SU-DHL-6 (cell line): ENCODE results near the gene CTXND1.

Source experiments
- H2AFZ ChIP-seq: fragments of 200-600 bp; sonication (generic); 2 replicates; pipeline ENCODE4 v1.6.1; 2014; ENCODE audit warnings: low read depth, mild to moderate bottlenecking, moderate library complexity, mixed read lengths, antibody characterized with exemption, low read length; ENCODE audit not compliant: severe bottlenecking
- H3F3A ChIP-seq: fragments of 200-600 bp; shearing (Covaris generic); 2 replicates; pipeline ENCODE4 v1.6.0; 2016; ENCODE audit warnings: antibody characterized with exemption, mild to moderate bottlenecking; ENCODE audit not compliant: insufficient read depth
- H3K27ac ChIP-seq: fragments of 200-600 bp; sonication (generic); 2 replicates; pipeline ENCODE4 v1.5.1; 2016; ENCODE audit warnings: low read depth, mild to moderate bottlenecking, low read length, moderate library complexity, mixed read lengths
- H3K27me3 ChIP-seq: fragments of 200-600 bp; sonication (generic), shearing (Covaris generic); 2 replicates; pipeline ENCODE4 v1.6.0; 2014; ENCODE audit warnings: mild to moderate bottlenecking, low read length
- H3K36me3 ChIP-seq: fragments of 200-600 bp; sonication (generic); 2 replicates; pipeline ENCODE4 v1.6.1; 2014; ENCODE audit warnings: mild to moderate bottlenecking, low read length, mixed read lengths
- H3K4me2 ChIP-seq: fragments of 300-600, 200-600 bp; shearing (Covaris generic), sonication (generic); 2 replicates; pipeline ENCODE4 v1.6.0; 2014; ENCODE audit warnings: low read length, low read depth, mild to moderate bottlenecking; ENCODE audit not compliant: poor library complexity, severe bottlenecking
- H3K4me3 ChIP-seq: fragments of 200-600 bp; sonication (generic); 2 replicates; pipeline ENCODE4 v1.5.1; 2014; ENCODE audit warnings: antibody characterized with exemption, low read length, mild to moderate bottlenecking, mixed read lengths; ENCODE audit not compliant: insufficient read depth, poor library complexity, severe bottlenecking
- H3K79me2 ChIP-seq: fragments of 200-600 bp; sonication (generic); 2 replicates; pipeline ENCODE4 v1.6.1; 2014; ENCODE audit warnings: mild to moderate bottlenecking, low read length, moderate library complexity; ENCODE audit not compliant: insufficient read depth
- H3K9ac ChIP-seq: fragments of 200-600 bp; sonication (generic); 2 replicates; pipeline ENCODE4 v1.7.0; 2014; ENCODE audit warnings: mild to moderate bottlenecking, low read length
- H3K9me2 ChIP-seq: fragments of 200-600 bp; sonication (generic); replicated peaks from 2 replicates; pipeline ENCODE4 v1.6.1; 2014; ENCODE audit warnings: low read length; ENCODE audit not compliant: insufficient read depth
- H3K9me3 ChIP-seq: fragments of 200-600 bp; sonication (generic); 2 replicates; pipeline ENCODE4 v1.6.1; 2014; ENCODE audit warnings: low read length, mixed read lengths; ENCODE audit not compliant: insufficient read depth
- H4K20me1 ChIP-seq: fragments of 200-600 bp; sonication (generic); 2 replicates; pipeline ENCODE4 v1.6.1; 2014; ENCODE audit warnings: low read depth, mild to moderate bottlenecking, antibody characterized with exemption, low read length, moderate library complexity, mixed read lengths
- EZH2phosphoT487 ChIP-seq: fragments of 200-600 bp; sonication (generic), shearing (Covaris generic); conservative IDR thresholded peaks from 2 replicates; pipeline ENCODE4 v1.6.1; 2018; ENCODE audit warnings: mild to moderate bottlenecking, antibody characterized with exemption, low read length, moderate library complexity, mixed read lengths
- TF ChIP-seq, protein P1 (sequence below): fragments of 200-600 bp; sonication (generic); IDR thresholded peaks from one replicate; pipeline ENCODE4 v1.5.1; 2017; ENCODE audit warnings: antibody characterized with exemption, mild to moderate bottlenecking, low read length, moderate library complexity; ENCODE audit not compliant: insufficient read depth, poor library complexity, severe bottlenecking

CTXND1 gene

DNA sequence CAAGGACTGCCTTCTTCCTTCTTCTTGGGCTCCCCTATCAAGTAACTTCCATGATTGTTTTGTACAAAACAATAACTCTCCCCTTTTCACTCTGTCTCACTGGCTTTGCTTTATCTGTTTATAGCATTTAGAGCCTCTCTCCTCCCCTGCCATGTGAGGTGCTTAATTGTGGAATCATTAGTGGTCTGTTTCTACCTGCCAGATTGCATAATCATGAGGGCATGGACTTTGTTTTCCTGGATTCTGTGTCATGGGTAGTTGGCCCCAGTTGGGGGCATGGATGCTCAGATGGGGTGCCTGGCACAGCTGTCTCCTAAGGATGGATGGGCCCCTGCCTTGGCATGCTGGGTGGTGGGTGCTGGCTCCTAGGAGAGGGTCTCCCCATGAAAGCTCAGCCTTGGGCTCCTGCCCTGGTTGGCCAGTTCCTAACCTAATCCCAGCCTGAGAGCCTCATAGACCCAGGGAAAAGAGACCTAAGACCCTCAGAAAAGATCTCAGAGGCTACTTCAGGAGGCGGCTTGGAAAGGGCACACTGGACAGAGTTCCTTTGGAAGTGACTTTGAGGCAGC, 8.0 kb upstream of the CTXND1 start:
- no peaks in the 10 kb centered on the region for H3K79me2 ChIP-seq
- no peak overlapping the region for H3K4me2 ChIP-seq
- no peaks in the 10 kb centered on the region for H3K36me3 ChIP-seq
- no peak overlapping the region for H3K4me3 ChIP-seq
- no peaks in the 10 kb centered on the region for H3K9me3 ChIP-seq
- no peaks in the 10 kb centered on the region for H3K27me3 ChIP-seq
- H4K20me1 ChIP-seq = no peaks in the 10 kb centered on the region
- no peak overlapping the region for H3K27ac ChIP-seq
- H3K9me2 ChIP-seq = no peaks in the 10 kb centered on the region
- no peak for TF ChIP-seq EZH2phosphoT487
- TF ChIP-seq, protein P1, sequence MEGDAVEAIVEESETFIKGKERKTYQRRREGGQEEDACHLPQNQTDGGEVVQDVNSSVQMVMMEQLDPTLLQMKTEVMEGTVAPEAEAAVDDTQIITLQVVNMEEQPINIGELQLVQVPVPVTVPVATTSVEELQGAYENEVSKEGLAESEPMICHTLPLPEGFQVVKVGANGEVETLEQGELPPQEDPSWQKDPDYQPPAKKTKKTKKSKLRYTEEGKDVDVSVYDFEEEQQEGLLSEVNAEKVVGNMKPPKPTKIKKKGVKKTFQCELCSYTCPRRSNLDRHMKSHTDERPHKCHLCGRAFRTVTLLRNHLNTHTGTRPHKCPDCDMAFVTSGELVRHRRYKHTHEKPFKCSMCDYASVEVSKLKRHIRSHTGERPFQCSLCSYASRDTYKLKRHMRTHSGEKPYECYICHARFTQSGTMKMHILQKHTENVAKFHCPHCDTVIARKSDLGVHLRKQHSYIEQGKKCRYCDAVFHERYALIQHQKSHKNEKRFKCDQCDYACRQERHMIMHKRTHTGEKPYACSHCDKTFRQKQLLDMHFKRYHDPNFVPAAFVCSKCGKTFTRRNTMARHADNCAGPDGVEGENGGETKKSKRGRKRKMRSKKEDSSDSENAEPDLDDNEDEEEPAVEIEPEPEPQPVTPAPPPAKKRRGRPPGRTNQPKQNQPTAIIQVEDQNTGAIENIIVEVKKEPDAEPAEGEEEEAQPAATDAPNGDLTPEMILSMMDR = no peak
- H2AFZ ChIP-seq = no peak overlapping the region
- H3F3A ChIP-seq = no peaks in the 10 kb centered on the region
- no peak overlapping the region for H3K9ac ChIP-seq

DNA sequence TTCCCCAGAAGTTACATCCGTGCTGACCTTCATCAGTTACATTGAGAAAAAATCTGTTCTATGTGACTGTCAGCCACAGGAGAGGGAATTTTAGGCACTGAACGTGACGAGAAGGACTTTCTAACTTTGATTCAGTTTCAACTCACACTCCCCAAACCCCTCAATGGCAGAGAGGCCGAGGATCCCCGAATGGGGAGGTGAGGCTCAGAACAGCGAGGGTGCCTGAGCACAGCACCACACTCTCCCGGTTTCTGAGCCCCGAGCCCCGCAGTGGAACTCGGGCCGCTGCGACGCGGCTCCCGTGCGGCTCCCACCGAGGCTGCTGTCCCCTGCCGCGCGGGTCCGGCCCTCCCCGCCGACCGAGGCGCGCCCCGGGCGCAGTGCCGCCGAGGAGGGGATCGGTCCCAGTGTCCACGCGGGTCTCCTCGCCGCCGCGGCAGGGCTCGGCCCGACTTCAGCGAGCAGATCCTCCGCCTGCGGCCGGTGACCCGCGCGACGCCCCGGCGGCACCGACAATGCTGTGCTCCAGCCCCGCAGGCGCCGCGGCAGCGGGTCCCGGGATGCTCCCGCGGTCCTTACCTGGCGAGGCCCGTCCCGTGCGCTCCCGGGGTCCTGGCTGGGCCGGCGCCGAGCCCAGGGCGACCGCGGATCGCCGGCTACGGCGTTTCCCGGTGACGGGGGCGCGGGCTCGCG, 439 bp downstream of the CTXND1 start:
- Histone ChIP-seq H3K79me2 (no peaks in the 10 kb centered on the region), H3F3A (no peaks in the 10 kb centered on the region), H3K9ac (no peak overlapping the region), H3K4me3 (no peak overlapping the region), H4K20me1 (no peaks in the 10 kb centered on the region), H2AFZ (no peak overlapping the region), H3K27me3 (no peaks in the 10 kb centered on the region), H3K9me2 (no peaks in the 10 kb centered on the region), H3K36me3 (no peaks in the 10 kb centered on the region), H3K27ac (no peak overlapping the region), H3K9me3 (no peaks in the 10 kb centered on the region), H3K4me2 (no peak overlapping the region)
- no peak for TF ChIP-seq EZH2phosphoT487

DNA sequence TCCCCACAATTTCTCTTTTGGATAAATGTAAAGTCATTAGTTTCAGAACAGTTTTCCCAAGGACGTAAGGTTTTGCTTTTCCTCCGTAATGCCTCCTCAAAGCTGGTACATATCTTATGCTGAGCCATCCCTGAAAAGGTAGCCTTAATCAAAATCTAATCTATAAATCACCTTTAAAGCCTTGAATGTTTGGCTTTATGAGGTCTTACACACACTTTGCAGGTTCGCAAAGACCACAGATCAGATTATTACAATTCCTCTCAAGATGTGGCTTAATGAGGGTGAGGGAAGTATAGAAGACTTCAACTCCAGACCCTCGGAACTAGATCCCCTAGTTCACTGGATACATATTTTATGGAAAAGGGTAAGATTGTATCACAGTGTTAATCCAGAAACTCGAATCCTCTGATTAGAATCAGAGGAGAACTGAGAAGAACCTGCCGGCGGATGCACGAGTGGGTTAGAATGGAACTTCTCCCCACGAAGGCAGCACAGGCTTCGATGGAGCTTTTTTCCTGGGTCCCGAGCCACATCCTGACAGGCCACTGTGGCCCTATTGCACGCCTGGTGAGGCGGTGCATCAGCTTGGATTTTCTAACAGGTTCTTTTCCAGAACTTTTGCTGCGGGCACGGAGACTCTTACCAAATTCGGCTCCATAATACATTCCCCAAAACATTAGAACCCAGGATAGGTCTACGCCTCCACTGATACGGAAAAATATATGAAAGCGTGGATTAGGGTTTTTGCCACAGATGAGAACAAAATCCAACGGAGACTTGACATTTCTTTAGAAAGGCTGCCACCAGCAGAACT, 1.2 kb downstream of the CTXND1 start:
- Histone ChIP-seq H3K27ac (no peak overlapping the region), H2AFZ (no peak overlapping the region), H3K79me2 (no peaks in the 10 kb centered on the region), H4K20me1 (no peaks in the 10 kb centered on the region), H3K9me3 (no peaks in the 10 kb centered on the region), H3K27me3 (no peaks in the 10 kb centered on the region), H3K9ac (no peak overlapping the region), H3K9me2 (no peaks in the 10 kb centered on the region), H3K4me2 (no peak overlapping the region), H3K4me3 (no peak overlapping the region), H3K36me3 (no peaks in the 10 kb centered on the region), H3F3A (no peaks in the 10 kb centered on the region)
- TF ChIP-seq, protein P1 = no peak
- no peak for TF ChIP-seq EZH2phosphoT487

DNA sequence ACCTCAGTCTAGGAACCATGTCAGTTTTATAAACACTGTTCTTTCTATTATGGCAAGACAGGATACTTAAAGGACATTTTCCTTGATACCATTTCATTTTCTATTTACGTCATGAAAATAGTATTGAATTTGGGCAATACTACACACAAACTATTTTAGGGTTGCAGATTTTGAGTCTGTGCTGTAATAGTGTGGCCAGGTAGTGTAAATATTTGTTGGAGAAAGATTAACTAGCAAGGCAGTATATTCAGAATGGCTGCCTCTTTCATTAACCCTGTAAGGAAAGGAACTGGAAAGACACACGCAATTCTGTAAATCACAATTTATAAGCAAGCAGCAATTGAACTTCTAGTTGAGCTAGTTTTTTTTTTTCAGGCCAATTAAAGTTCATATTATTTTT, 2.0 kb downstream of the CTXND1 start:
- Histone ChIP-seq H3K9ac (no peak overlapping the region), H3K4me2 (no peak overlapping the region), H2AFZ (no peak overlapping the region), H3K79me2 (no peaks in the 10 kb centered on the region), H3K9me2 (no peaks in the 10 kb centered on the region), H3F3A (no peaks in the 10 kb centered on the region), H3K9me3 (no peaks in the 10 kb centered on the region), H3K36me3 (no peaks in the 10 kb centered on the region), H3K4me3 (no peak overlapping the region), H3K27me3 (no peaks in the 10 kb centered on the region), H4K20me1 (no peaks in the 10 kb centered on the region), H3K27ac (no peak overlapping the region)
- TF ChIP-seq EZH2phosphoT487 = no peak
- TF ChIP-seq, protein P1 = no peak
